Measurements from ENCODE around the gene HCN1. TPM values are rescaled to one million over a fixed set of nuclear protein-coding genes. Genes with fewer than 3 reads are reported as not detected.
A peak's percentile ranks its signal among the peaks of the same experiment; 100 is the strongest.

The HCN1 gene
- total RNA-seq, 1 experiment from 2014 or later, result 0.04 TPM

- no TSS peak for BruUV-seq (replicated peaks)
- Histone ChIP-seq H3K27me3 (replicated peaks; ENCODE audit: insufficient read depth, low read depth, low read length, poor library complexity) (no peaks in the 10 kb centered on the region), H3K4me1 (ENCODE audit: insufficient read depth, low read length, poor library complexity, severe bottlenecking) (no peaks in the 10 kb centered on the region), H3K9me3 (ENCODE audit: low read depth, low read length, poor library complexity, severe bottlenecking) (no peaks in the 10 kb centered on the region), H3K4me3 (ENCODE audit: low read depth, low read length, poor library complexity, severe bottlenecking) (no peak overlapping the region), H3K36me3 (ENCODE audit: insufficient read depth, low read length, poor library complexity, severe bottlenecking) (no peaks in the 10 kb centered on the region), H3K27ac (ENCODE audit: low read depth, low read length, poor library complexity, severe bottlenecking) (no peak overlapping the region)
- POLR2A ChIA-PET (ENCODE audit: low non-redundant PET), result no interaction called here
- TF ChIP-seq, protein P1, sequence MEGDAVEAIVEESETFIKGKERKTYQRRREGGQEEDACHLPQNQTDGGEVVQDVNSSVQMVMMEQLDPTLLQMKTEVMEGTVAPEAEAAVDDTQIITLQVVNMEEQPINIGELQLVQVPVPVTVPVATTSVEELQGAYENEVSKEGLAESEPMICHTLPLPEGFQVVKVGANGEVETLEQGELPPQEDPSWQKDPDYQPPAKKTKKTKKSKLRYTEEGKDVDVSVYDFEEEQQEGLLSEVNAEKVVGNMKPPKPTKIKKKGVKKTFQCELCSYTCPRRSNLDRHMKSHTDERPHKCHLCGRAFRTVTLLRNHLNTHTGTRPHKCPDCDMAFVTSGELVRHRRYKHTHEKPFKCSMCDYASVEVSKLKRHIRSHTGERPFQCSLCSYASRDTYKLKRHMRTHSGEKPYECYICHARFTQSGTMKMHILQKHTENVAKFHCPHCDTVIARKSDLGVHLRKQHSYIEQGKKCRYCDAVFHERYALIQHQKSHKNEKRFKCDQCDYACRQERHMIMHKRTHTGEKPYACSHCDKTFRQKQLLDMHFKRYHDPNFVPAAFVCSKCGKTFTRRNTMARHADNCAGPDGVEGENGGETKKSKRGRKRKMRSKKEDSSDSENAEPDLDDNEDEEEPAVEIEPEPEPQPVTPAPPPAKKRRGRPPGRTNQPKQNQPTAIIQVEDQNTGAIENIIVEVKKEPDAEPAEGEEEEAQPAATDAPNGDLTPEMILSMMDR (conservative IDR thresholded peaks at IDR 0.05; ENCODE audit: low read depth, low read length), result no peak
- no peak for TF ChIP-seq EZH2 (IDR thresholded peaks at IDR 0.05; ENCODE audit: borderline replicate concordance, low read depth, low read length, poor library complexity, severe bottlenecking)
- CTCF ChIA-PET, result no interaction called here
- DNase-seq (ENCODE audit: low spot score), result no peak
- intact Hi-C loops (cut with micrococcal nuclease; ENCODE audit: unreplicated experiment), result no loop called here
Observed at GRCh38 chr5:45288746-45289145, 407.4 kb downstream of the HCN1 start.

GRCh38 chr5:45284436-45284835 lies 411.7 kb downstream of the HCN1 start:
- Histone ChIP-seq H3K27me3 (replicated peaks; ENCODE audit: insufficient read depth, low read depth, low read length, poor library complexity) (no peaks in the 10 kb centered on the region), H3K36me3 (ENCODE audit: insufficient read depth, low read length, poor library complexity, severe bottlenecking) (no peaks in the 10 kb centered on the region), H3K4me3 (ENCODE audit: low read depth, low read length, poor library complexity, severe bottlenecking) (no peak overlapping the region), H3K4me1 (ENCODE audit: insufficient read depth, low read length, poor library complexity, severe bottlenecking) (no peaks in the 10 kb centered on the region), H3K27ac (ENCODE audit: low read depth, low read length, poor library complexity, severe bottlenecking) (no peak overlapping the region), H3K9me3 (ENCODE audit: low read depth, low read length, poor library complexity, severe bottlenecking) (no peaks in the 10 kb centered on the region)
- BruUV-seq (replicated peaks), result no TSS peak
- no peak for TF ChIP-seq EZH2 (IDR thresholded peaks at IDR 0.05; ENCODE audit: borderline replicate concordance, low read depth, low read length, poor library complexity, severe bottlenecking)
- TF ChIP-seq, protein P1 (conservative IDR thresholded peaks at IDR 0.05; ENCODE audit: low read depth, low read length), result no peak
- intact Hi-C loops (cut with micrococcal nuclease; ENCODE audit: unreplicated experiment), result no loop called here
- ChIA-PET POLR2A (ENCODE audit: low non-redundant PET) (no interaction called here), CTCF (no interaction called here)
- DNase-seq (ENCODE audit: low spot score), result no peak

DNA sequence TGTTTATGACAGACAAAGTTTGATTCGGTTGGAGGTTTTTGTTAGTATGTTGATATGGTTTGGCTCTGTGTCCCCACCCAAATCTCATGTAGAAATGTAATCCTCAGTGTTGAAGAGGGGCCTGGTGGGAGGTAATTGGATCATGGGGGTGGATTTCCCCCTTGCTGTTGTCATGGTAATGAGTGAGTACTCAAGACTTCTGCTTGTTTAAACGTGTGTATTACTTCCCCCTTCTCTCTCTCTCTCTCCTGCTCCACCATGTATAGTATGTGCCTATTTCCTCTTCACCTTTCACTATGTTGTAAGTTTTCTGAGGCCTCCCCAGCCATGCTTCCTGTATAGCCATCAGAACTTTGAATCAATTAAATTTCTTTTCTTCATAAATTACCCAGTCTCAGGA lies 415.1 kb downstream of the HCN1 start:
- POLR2A ChIA-PET (ENCODE audit: low non-redundant PET), result no interaction called here
- Histone ChIP-seq H3K27ac (ENCODE audit: low read depth, low read length, poor library complexity, severe bottlenecking) (no peak overlapping the region), H3K9me3 (ENCODE audit: low read depth, low read length, poor library complexity, severe bottlenecking) (no peaks in the 10 kb centered on the region), H3K4me3 (ENCODE audit: low read depth, low read length, poor library complexity, severe bottlenecking) (no peak overlapping the region), H3K36me3 (ENCODE audit: insufficient read depth, low read length, poor library complexity, severe bottlenecking) (no peaks in the 10 kb centered on the region), H3K27me3 (replicated peaks; ENCODE audit: insufficient read depth, low read depth, low read length, poor library complexity) (no peaks in the 10 kb centered on the region), H3K4me1 (ENCODE audit: insufficient read depth, low read length, poor library complexity, severe bottlenecking) (no peaks in the 10 kb centered on the region)
- DNase-seq (ENCODE audit: low spot score), result peak; percentile 31
- intact Hi-C loops (cut with micrococcal nuclease; ENCODE audit: unreplicated experiment), result no loop called here
- TF ChIP-seq, protein P1 (conservative IDR thresholded peaks at IDR 0.05; ENCODE audit: low read depth, low read length), result no peak
- no peak for TF ChIP-seq EZH2 (IDR thresholded peaks at IDR 0.05; ENCODE audit: borderline replicate concordance, low read depth, low read length, poor library complexity, severe bottlenecking)
- BruUV-seq (replicated peaks), result no TSS peak
- CTCF ChIA-PET, result no interaction called here

Data from A673 (cell line).